ENCODE results near the gene IFITM10. TPM values are rescaled to one million over a fixed set of nuclear protein-coding genes. Genes with fewer than 3 reads are reported as not detected.

The IFITM10 gene
- total RNA-seq, 1 experiment from 2014 or later = 0.59 TPM

GRCh38 chr11:1793081-1793480, 42.7 kb upstream of the IFITM10 start:
- Histone ChIP-seq H3K56ac (ENCODE audit: insufficient read length, low read depth, low read length) (no peak overlapping the region), H3K27ac (ENCODE audit: insufficient read length, low read depth, low read length) (no peak overlapping the region), H3K18ac (ENCODE audit: insufficient read length, low read depth, low read length) (no peak overlapping the region), H3K4me2 (ENCODE audit: insufficient read depth, insufficient read length, low read length) (no peak overlapping the region), H3T11ph (ENCODE audit: low read length) (no peak overlapping the region), H3K14ac (ENCODE audit: insufficient read depth, low read length) (no peak overlapping the region), H2BK12ac (ENCODE audit: insufficient read length, low read depth, low read length) (no peak overlapping the region), H2BK15ac (ENCODE audit: low read depth, low read length) (no peak overlapping the region), H3K9ac (ENCODE audit: extremely low read depth, insufficient read length, low read length) (no peak overlapping the region), H2BK120ac (ENCODE audit: low read depth, low read length, poor library complexity, severe bottlenecking) (no peak overlapping the region), H2AK5ac (ENCODE audit: insufficient read length, low read length) (no peak overlapping the region), H4K91ac (ENCODE audit: insufficient read length, low read depth, low read length) (no peak overlapping the region), H3K79me1 (ENCODE audit: insufficient read depth, low read depth, low read length, poor library complexity, severe bottlenecking) (no peaks in the 10 kb centered on the region), H3K27me3 (ENCODE audit: insufficient read depth, low read length) (no peaks in the 10 kb centered on the region), H3K9me3 (ENCODE audit: control insufficient read depth, low read depth, low read length) (no peaks in the 10 kb centered on the region), H2BK20ac (ENCODE audit: low read depth, low read length, poor library complexity, severe bottlenecking) (no peak overlapping the region), H3K79me2 (ENCODE audit: insufficient read depth, low read length) (no peaks in the 10 kb centered on the region), H4K5ac (ENCODE audit: insufficient read length, low read depth, low read length) (no peak overlapping the region), H3K23me2 (ENCODE audit: insufficient read length, low read depth, low read length, poor library complexity, severe bottlenecking) (no peaks in the 10 kb centered on the region), H3K4me1 (ENCODE audit: insufficient read depth, low read length) (no peaks in the 10 kb centered on the region), H2BK5ac (ENCODE audit: insufficient read length, low read length) (no peak overlapping the region), H4K20me1 (ENCODE audit: control insufficient read depth, insufficient read depth, insufficient read length) (no peaks in the 10 kb centered on the region), H3K4ac (ENCODE audit: low read depth, low read length) (no peak overlapping the region), H2AFZ (ENCODE audit: low read length) (no peak overlapping the region), H4K8ac (replicated peaks; ENCODE audit: insufficient read length, low read depth, low read length) (no peak overlapping the region), H3K23ac (ENCODE audit: insufficient read length, low read depth, low read length) (no peak overlapping the region)
- WGBS (ENCODE audit: extremely low coverage, insufficient read length, low lambda C conversion rate) = no CpG with 5 or more reads among the region's 3 CpGs
- Mint-ChIP-seq H3K36me3 (ENCODE audit: insufficient read depth in 1 of 3, low read depth in 3 of 3) (no peaks in the 10 kb centered on the region), H3K4me1 (peaks cover 0 to 2% of the 10 kb centered on the region in 2 experiments; a peak in 1 of 4 replicates), H3K27me3 (ENCODE audit: low read depth) (peaks cover 72% of the 10 kb centered on the region), H3K4me3 (no peak overlapping the region), H3K9me3 (no peaks in the 10 kb centered on the region), H3K27ac (no peak overlapping the region)
- DNase-seq = no peak
- no peak for TF ChIP-seq CTCF (conservative IDR thresholded peaks at IDR 0.05)

Data from H9 (cell line).